Measurements from ENCODE around the gene RCSD1. TPM values are rescaled to one million over a fixed set of nuclear protein-coding genes. Genes with fewer than 3 reads are reported as not detected.

The RCSD1 gene
- total and polyA plus RNA-seq, 8 donors, result 12.2 to 21.9 (median 21.3) TPM

DNA sequence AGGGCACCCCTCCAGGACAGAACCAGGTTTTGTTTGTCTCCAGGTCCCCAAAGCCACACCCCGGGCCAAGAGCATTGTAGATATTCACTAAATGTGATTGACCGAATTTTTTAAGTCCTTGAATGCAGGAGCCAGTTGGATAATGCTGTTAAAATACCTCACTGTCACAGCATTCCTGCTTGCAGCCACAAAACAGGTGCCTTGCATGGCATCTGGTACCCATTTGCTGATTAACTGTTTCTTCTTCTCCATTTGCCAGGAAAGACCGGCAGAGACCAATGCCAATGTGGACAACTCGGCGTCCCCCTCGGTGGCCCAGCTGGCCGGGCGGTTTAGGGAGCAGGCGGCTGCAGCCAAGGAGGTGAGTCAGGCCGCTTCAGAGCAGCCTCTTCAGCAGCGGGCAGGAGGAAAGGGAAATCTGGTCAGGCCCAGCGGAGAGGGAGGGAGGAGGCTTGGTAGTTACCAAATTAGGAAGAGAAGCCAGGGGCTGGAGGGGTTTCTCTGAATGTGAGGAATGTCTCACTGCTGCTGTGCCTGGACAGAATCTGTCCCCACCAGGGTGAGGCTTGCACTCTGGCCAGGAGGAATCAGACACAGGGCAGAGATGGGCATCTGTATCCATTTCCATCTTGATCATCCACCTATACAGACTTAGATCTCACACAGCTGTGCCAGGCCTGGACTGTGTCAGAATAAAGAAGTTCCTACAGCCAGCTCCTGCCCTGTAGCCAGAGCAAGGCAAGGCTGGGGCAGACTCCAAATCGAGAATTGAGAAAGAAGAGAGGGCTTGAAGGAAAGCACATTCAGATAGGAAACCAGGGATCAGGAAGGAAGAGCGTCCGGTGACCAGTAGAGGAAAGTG is 53.8 kb downstream of the RCSD1 start:
- peak overlapping the region in 1 of 2 donors; percentile 61 for H3K27ac ChIP-seq
- no peaks in the 10 kb centered on the region for H3K9me3 ChIP-seq

GRCh38 chr1:167685844-167686243 is 55.8 kb downstream of the RCSD1 start:
- no peak for ATAC-seq

More for the DNA sequence above, 53.8 kb downstream of the RCSD1 start:
- no peak for TF ChIP-seq CTCF (IDR thresholded peaks at IDR 0.05)
- ATAC-seq (peak; percentile 93), DNase-seq (peak in 2 of 4 donors; percentile 50 to 87)
- Histone ChIP-seq H3K4me1 (peaks cover 5 to 48% of the 10 kb centered on the region in 2 donors), H3K36me3 (peaks cover 0 to 39% of the 10 kb centered on the region in 2 donors), H3K27me3 (no peaks in the 10 kb centered on the region), H3K4me3 (no peak overlapping the region)
- intact Hi-C loops (cut with DNase I), result no loop called here

GRCh38 chr1:167687919-167688519 is 58.0 kb downstream of the RCSD1 start:
- Histone ChIP-seq H3K9me3 (no peaks in the 10 kb centered on the region), H3K27me3 (no peaks in the 10 kb centered on the region), H3K27ac (no peak overlapping the region), H3K4me3 (no peak overlapping the region), H3K36me3 (peaks cover 0 to 62% of the 10 kb centered on the region in 2 donors), H3K4me1 (peaks cover 5 to 34% of the 10 kb centered on the region in 2 donors)
- ATAC-seq (peak; percentile 73), DNase-seq (peak in 2 of 4 donors; percentile 72 to 82)
- TF ChIP-seq CTCF (IDR thresholded peaks at IDR 0.05), result peak; percentile 88 to 91
- intact Hi-C loops (cut with DNase I), result loop anchor here (2.0 to 5.0 kb wide), 2 partner anchors 87 to 91 kb away; no protein-coding TSS in a partner anchor

More at GRCh38 chr1:167685844-167686243, 55.8 kb downstream of the RCSD1 start:
- no peak for TF ChIP-seq CTCF (IDR thresholded peaks at IDR 0.05)
- peak overlapping the region in 1 of 2 donors; percentile 18 for H3K27ac ChIP-seq
- H3K9me3 ChIP-seq, result no peaks in the 10 kb centered on the region
- no peak for DNase-seq
- H3K4me1 ChIP-seq, result peaks cover 5 to 42% of the 10 kb centered on the region in 2 donors
- intact Hi-C loops (cut with DNase I), result loop anchor here (2.0 to 5.0 kb wide), 2 partner anchors 85 to 89 kb away; no protein-coding TSS in a partner anchor
- no peaks in the 10 kb centered on the region for H3K27me3 ChIP-seq
- H3K4me3 ChIP-seq, result no peak overlapping the region
- peaks cover 0 to 50% of the 10 kb centered on the region in 2 donors for H3K36me3 ChIP-seq

GRCh38 chr1:167689567-167689920 is 59.5 kb downstream of the RCSD1 start:
- Histone ChIP-seq H3K4me1 (peaks cover 0 to 20% of the 10 kb centered on the region in 2 donors), H3K4me3 (no peak overlapping the region), H3K9me3 (no peaks in the 10 kb centered on the region), H3K27me3 (no peaks in the 10 kb centered on the region), H3K27ac (peak overlapping the region in 1 of 2 donors; percentile 28), H3K36me3 (peaks cover 0 to 65% of the 10 kb centered on the region in 2 donors)
- no peak for TF ChIP-seq CTCF (IDR thresholded peaks at IDR 0.05)
- ATAC-seq (no peak), DNase-seq (no peak)
- intact Hi-C loops (cut with DNase I), result loop anchor here in 1 of 2 donors (5.0 kb wide), 1 partner anchor 92 kb away; no protein-coding TSS in a partner anchor

DNA sequence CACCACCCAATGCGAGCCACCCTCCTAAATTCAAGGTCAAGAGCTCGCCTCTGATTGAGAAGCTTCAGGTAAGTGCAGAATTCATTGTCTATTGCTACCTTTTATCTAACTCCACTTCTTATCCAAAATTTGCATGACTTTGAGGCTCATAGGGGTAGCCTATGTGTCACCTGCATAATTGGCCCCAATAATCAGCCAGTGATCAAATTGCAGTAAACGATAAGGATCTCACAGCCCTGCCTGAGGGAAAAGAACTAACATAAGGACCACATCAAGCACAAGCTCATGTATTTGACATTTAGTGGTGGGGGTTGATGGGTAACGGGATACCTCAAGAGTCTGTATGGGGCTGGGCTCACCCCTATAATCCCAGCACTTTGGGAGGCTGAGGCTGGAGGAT is 60.0 kb downstream of the RCSD1 start:
- Histone ChIP-seq H3K4me3 (no peak overlapping the region), H3K36me3 (peaks cover 0 to 65% of the 10 kb centered on the region in 2 donors), H3K27ac (no peak overlapping the region), H3K4me1 (peaks cover 0 to 20% of the 10 kb centered on the region in 2 donors), H3K27me3 (no peaks in the 10 kb centered on the region), H3K9me3 (no peaks in the 10 kb centered on the region)
- DNase-seq (no peak), ATAC-seq (no peak)
- no peak for TF ChIP-seq CTCF (IDR thresholded peaks at IDR 0.05)
- intact Hi-C loops (cut with DNase I), result no loop called here
